ENCODE data around the gene CCDC92B.

The CCDC92B gene

GRCh38 chr17:2734939-2735338 lies 14.5 kb downstream of the CCDC92B start:
- DNase-seq (ENCODE audit: low read depth), result no peak
- no peak overlapping the region for H3K4me3 ChIP-seq (ENCODE audit: low read length)
- TF ChIP-seq CTCF (conservative IDR thresholded peaks at IDR 0.05; ENCODE audit: low read depth, low read length), result no peak

GRCh38 chr17:2731807-2732206 lies 17.6 kb downstream of the CCDC92B start:
- no peak for DNase-seq (ENCODE audit: low read depth)
- TF ChIP-seq CTCF (conservative IDR thresholded peaks at IDR 0.05; ENCODE audit: low read depth, low read length), result no peak

GRCh38 chr17:2730764-2731353 lies 18.6 kb downstream of the CCDC92B start:
- no peak overlapping the region for H3K4me3 ChIP-seq (ENCODE audit: low read length)
- DNase-seq (ENCODE audit: low read depth), result no peak
- no peak for TF ChIP-seq CTCF (conservative IDR thresholded peaks at IDR 0.05; ENCODE audit: low read depth, low read length)

More at GRCh38 chr17:2731807-2732206, 17.6 kb downstream of the CCDC92B start:
- no peak overlapping the region for H3K4me3 ChIP-seq (ENCODE audit: low read length)

GRCh38 chr17:2724784-2725164 lies 24.7 kb downstream of the CCDC92B start:
- H3K4me3 ChIP-seq (ENCODE audit: low read length), result no peak overlapping the region
- no peak for DNase-seq (ENCODE audit: low read depth)
- no peak for TF ChIP-seq CTCF (conservative IDR thresholded peaks at IDR 0.05; ENCODE audit: low read depth, low read length)

GRCh38 chr17:2723997-2724783 lies 25.3 kb downstream of the CCDC92B start:
- no peak for TF ChIP-seq CTCF (conservative IDR thresholded peaks at IDR 0.05; ENCODE audit: low read depth, low read length)
- DNase-seq (ENCODE audit: low read depth), result no peak
- no peak overlapping the region for H3K4me3 ChIP-seq (ENCODE audit: low read length)

GRCh38 chr17:2723505-2723996 lies 25.9 kb downstream of the CCDC92B start:
- no peak for DNase-seq (ENCODE audit: low read depth)
- no peak overlapping the region for H3K4me3 ChIP-seq (ENCODE audit: low read length)
- TF ChIP-seq CTCF (conservative IDR thresholded peaks at IDR 0.05; ENCODE audit: low read depth, low read length), result no peak

- DNase-seq (ENCODE audit: low read depth), result no peak
- TF ChIP-seq CTCF (conservative IDR thresholded peaks at IDR 0.05; ENCODE audit: low read depth, low read length), result no peak
These were observed 26.8 kb downstream of the CCDC92B start for GRCh38 chr17:2722611-2723010.

More at GRCh38 chr17:2722611-2723010, 26.8 kb downstream of the CCDC92B start:
- no peak overlapping the region for H3K4me3 ChIP-seq (ENCODE audit: low read length)

Measured in retinal pigment epithelial cell (primary cell).